GM19035 (cell line): Measurements from ENCODE around the gene TEX26.

Experiments
- ATAC-seq: cut with Tn5 transposase; IDR thresholded peaks from one replicate; pipeline ENCODE4 v1.9.1; 2021; ENCODE audit not compliant: unreplicated experiment

Gene TEX26

DNA sequence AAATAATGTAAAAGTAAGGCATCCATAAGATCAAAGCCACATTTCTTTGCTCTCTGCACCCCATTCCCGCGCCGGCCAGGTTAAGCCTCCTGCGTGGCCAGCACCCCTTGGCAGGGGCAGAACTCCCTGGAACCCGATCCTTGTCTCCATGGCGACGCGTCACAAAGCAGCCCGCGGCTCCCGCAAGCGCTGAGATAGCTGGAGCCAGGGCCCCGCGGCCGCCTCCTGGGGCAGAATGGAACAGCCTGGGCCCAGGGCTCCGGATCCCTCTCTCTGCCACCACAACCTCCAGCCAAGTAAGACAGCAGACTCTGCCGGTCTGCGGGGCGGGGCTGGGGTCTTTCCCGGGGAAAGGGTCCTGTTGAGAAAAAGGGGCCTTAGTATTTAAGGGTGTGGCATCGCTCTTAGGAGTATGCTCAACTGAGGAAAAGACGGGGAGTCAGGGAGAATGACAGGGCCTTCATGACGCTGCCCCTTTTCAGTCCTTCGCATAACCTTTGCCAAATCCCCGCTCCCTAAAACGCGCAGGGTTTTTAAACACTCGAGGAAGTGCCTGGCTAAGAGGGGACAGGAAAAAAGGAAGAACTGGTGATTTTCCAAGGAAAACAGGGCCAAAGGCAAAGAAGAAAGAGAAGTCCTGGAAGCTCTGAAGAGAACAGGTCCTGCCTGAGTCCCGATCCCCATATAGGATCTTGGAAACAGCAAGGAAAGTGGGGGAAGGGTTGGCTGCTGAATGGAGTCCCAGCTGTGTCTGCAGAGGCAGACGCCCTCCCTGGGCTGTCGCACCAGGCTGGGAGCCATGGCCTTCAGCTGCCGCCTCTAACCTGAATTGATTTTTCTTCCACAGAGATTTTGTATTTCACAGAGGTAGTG, at the start of gene TEX26:
Gene TEX26 (plus strand): TSS at position 176 of the 873 bp plus-strand sequence. CDS start 60 bp downstream, at position 236.
- no peak for ATAC-seq

DNA sequence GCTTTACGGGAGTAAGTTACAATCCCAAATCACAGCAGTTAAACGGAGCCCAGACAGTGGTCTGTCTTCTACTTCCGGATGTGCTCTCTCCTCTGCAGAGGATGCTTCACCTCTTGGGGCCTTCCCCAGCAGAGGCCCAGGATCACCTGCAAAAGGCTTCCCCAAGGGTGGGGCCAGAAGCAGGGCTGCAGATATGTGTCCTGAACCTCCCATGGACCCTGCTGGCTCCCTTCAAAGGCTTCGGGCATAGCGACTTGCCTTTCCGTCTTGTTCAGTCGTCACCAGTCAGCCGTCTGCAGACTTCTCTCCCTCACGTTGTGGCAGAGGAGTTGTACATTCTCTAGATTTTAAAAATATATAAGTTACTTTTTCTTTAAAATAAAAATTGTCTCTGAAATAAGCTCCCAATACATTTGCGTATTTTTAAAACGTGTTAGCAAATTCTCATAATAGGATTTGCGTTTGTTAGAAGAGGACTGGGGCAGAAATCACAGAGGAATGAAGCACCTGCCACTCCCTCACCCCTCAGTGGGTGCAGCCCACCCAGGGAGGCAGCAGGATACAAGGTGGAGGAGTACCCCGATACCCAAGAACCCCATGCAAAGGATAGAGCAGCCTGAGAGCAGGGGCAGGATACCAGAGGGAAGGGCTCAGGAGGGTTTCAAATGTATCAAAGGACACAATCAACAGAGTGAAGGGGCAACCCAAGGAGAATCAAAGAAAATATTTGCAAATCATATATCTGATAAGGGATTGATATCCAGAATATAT, 49.3 kb upstream of the TEX26 start:
- ATAC-seq, result no peak

DNA sequence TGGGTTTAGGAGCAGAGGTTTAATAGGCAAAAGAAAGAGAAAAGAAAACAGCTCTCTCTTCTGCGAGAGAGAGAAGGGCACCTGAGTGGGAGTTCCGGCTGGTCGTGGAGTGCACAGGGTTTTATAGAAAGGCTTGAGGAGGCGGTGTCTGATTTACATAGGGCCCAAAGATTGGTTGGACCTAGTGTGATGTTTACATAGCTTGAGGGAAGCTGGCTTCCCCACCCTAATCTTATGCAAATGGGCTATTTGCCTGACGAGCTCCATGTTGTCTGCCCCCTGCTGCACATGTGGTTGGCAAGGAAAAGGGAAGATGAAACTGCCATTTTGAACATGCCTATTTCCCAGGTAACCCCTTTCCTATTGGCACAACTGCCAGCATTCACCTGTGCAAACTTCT, 47.9 kb upstream of the TEX26 start:
- no peak for ATAC-seq

DNA sequence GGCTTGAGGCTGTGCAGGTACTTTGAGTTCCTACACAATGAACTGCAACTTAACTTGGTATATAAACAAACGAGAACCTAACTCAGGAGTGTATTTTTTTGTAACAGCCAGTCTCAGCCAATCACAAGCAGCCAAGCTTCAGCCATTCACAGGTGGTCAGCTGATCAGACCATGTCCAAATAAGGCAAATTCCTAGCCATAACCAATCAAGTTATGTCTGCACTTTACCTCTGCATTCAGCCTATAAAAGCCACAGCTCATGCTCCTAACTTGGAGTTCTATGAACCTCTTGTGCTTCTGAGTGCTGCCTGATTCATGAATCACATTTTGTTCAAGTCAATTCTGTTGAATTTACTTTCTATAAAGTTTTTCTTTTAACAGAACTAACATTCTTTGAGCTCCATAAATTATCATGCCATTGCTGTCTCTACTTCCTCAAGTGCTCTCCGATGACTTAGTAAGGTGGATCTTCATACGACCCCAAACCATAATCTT, 43.2 kb upstream of the TEX26 start:
- no peak for ATAC-seq

DNA sequence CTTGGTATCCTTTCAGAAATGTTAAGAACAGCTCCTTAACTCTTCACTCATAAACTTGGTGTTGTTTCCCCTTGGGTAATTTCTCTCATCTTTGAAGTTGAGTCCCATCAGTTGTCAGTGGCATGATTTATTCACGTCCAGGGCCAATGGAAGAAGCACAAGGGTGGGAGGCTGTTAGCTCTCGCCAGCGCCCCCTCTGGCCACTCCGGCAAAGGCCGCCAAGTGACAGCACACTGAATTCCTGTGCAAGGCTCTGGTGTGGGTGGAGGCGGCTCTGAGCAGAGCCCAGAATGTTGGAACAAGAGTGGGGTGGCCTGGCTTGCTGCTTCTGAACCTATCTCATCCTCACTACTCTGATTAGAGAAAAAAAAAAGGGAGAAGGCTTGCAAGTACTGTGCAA, 39.5 kb upstream of the TEX26 start:
- ATAC-seq, result no peak

DNA sequence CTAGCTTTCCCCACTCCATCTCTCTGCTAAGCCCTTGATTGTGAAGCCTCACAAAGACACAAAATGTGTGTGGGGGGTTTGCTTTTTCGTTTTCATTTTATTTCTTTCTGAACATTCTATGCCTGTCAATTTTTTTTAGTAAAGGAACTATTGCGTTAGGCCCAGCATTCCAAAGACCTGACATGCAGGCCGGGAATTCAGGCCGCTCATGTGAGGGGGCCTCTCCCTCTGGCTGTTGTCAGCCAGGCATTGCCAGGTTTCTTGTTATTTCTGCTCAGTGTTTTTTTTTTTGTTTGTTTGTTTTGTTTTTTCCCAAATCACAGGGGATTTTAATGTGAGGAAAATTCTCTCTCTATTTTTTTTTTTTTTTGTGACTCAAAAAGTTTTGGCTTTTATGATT, 36.7 kb upstream of the TEX26 start:
- ATAC-seq, result no peak

DNA sequence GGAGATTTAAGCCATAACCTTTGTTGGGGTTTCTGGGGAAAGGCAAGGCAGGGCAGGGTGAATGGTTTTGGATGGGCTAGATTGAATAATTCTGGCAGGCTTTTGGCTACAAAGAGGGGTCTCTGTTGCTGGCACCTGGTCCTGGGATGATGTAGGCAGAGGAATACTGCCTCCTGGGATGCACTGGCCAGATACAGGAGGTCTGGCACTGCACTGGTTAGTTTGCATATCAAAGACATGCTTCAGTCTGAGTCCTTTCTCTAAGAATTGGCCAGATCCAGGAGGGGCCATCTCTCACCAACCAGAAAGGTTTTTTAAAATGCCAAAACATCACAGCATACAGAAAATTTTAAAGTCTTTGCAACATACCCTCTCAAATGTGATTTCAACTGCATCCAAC, 34.4 kb upstream of the TEX26 start:
- no peak for ATAC-seq

DNA sequence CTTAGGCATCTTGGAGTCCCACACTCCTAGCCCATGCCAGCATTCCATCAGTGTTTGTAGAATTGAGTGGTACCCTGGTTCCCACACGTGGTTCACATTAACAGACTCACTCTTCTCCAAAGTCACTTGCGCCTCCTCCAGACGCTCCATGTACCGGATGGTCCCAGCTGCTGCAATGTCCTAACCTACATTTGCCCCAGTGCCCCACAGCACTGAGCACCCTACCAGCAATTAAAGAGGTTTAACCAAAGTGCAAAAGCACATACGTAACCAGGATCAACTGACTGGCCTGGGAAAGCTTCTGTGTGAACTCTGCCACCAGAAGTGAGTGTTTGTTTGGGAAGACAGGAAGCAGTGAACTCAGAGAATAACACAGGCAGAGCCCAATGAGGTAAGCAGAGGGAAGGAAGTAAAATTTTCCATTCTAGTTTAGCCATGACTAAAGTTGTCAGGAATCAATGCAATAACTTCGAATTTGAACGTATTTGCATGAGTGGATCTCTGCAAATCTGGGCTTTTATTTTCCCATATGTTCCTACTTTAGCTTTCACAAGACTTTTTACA, 33.7 kb upstream of the TEX26 start:
- no peak for ATAC-seq

DNA sequence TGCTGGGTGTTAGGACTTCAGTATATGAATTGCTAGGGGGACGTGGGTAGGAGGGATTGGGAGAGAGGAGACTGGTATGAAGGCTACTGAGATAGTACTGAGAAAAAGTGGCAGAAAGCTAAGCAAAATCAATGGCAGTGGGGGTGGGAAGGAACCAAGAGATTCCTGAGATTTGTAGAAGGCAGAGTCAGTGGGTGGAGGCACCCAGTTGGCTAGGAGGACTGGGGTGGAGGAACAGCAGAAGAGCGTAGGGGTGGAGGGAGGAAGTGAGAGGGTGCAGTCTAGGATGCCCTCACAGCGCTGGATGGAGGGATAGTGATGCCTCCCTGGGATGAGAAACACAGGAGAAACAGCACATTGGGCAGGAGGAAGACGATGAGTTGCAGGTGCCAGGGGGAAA, 32.0 kb upstream of the TEX26 start:
- no peak for ATAC-seq

DNA sequence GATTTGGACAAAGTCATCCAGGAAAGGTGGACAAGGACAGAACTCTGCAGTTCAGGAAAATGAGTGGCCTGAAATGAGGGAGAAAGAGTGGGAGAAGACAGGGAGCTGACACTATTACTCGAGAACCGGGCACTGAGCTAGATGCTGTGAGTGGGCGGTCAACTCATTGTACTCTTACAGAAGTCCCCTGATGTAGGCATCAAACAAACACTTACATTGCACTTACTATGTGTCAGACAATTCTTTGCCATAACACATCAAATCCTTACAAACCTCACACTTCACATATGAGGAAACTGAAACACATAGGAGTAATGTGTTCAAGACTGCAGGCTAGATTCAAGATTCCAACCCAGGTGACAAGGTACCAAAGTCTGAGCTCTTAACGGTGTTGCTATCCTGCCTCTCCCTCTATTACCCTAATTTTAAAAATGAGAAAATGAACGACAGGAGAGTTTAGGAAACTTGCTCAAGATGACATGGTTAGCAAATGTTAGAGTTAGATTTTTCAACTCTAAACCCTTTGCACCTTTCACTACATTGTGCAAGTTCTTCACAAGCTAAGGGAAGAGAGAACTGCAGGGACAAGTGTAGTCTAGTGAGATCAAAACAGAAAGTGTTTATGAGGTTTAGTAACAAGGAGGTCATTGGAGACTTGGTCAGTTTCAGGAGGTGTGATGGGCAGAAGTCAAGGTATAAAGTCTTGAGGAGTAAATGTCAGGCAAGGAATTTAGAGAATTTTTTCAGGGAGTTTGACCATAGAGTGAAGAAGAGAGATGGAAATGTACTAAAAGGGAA, 31.3 kb upstream of the TEX26 start:
- no peak for ATAC-seq

DNA sequence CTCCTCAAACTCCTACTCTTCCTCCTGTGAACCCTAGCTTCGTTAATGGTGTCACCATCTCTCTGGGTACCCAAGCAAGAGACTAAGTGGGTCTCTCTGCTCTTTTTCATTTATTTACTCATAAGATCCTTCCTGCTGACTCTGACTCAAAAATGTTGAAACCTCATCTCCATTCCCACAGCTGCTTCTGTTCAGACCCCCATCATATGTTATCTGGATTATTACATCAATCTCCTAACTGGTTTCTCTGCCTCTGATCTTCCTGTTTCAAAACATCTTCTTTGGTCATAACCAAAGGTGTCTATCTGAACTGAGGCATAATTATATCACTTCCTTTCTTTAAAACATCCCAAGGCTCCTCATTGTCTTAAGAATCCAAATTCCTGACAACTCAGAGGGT, 28.4 kb upstream of the TEX26 start:
- no peak for ATAC-seq

DNA sequence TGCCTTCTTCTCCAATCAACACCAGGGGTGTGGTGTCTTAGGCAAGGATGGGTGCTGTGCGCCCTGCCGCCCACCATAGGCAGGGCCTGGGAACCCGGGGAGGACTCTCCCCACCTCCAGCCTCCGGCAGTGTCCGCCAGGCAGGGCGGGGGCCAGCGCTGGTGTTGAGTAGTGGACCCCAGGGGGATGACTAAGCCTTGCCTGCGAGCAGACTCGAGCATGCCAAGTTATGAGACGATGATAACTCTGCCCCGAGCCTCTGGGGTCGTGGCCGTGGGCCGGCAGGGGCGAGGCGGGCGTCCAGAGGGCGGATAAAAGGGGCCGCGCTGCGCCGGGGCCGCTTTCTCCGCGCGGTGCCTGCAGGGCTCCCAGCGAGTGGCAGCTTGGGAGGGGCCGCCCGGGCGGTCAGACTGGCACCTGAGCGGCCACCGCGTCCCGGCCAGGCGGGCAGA, 26.5 kb upstream of the TEX26 start, which contains the start of gene MEDAG:
Gene MEDAG (plus strand): TSS at position 340 of the 452 bp plus-strand sequence. CDS start 245 bp downstream, outside the sequence.
- no peak for ATAC-seq

DNA sequence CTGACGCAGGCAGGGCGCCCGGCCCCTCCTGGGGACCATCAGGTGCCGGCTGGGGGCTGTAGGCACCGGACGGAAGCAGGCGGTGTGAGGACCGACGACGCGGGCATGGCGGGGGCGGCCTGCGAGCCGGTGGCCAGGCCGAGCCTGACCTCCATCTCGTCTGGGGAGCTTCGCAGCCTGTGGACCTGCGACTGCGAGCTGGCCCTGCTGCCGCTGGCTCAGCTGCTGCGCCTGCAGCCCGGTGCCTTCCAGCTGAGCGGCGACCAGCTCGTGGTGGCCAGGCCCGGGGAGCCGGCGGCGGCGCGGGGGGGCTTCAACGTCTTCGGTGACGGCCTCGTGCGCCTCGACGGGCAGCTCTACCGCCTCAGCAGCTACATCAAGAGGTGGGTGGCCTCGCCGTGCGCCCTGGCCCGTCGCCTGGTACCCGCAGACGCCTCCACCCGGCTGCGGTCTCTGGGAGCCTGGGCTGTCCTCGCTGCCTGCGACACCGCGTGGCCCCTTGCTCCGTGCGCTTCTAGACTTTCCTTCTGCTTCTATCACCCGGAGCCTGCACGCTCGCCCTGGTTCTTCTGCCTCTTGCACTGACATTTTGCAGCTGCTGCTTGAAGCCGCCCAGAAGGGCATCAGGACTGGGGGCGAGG, 25.9 kb upstream of the TEX26 start:
- no peak for ATAC-seq

DNA sequence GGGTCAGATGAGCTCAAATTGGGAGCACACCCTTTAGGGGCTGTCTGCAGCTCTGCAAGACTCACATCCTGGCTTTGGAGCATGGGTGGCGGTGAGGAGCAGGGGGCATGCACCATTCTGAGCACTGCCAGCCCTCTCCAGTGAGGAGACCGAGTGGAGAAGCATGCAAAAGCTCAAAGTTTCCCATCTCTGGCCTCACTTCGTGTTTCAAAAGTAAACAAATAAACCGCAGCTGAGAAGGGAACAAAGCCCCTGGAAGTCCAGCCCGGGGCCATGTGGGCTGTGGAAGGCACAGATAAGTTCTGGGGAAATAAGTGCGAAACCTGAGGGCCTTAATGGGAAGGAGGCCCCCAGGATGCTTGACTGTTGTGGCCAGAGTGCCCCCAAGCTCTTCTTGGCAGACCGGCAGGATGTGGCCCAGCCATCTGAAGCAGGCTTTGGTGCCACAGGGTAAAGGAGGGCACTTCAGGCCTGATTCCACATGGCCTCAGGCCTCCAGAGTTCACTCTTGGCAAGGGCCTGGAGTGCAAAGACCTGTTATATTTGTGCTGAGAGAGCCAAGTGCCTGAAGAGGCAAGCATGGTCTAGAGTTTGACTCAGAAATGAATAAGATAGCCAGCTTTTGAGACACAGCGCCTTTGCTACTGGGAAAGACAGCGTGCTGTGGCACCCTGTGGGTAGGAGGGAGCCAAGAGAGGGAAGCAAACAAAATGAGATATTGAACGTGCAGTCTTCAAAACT, 25.2 kb upstream of the TEX26 start:
- ATAC-seq, result no peak

DNA sequence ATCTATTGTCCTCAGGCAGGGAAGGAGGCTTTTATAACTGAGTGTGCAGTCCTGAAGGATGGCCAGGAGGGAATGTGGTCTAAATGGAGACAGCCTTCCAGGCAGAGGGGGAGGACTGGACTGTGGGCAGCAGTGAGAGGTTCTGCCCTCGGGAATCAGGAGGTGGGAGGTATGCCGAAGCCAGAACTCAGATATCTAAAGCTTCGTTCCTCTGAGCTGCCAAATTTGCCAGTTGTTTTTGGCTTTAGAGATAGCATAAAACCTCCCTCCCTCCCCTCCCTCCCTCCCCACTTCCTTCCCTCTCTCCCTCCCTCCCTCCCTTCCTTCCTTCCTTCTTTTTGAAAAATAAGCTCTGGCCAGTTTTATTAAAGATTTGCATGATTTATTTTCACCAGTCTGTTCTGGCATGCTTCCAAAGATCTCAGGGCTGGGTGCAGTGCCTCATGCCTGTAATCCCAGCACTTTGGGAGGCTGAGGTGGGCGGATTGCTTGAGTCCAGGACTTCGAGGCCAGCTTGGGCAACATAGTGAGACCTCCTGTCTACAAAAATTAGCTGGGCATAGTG, 24.0 kb upstream of the TEX26 start:
- no peak for ATAC-seq

DNA sequence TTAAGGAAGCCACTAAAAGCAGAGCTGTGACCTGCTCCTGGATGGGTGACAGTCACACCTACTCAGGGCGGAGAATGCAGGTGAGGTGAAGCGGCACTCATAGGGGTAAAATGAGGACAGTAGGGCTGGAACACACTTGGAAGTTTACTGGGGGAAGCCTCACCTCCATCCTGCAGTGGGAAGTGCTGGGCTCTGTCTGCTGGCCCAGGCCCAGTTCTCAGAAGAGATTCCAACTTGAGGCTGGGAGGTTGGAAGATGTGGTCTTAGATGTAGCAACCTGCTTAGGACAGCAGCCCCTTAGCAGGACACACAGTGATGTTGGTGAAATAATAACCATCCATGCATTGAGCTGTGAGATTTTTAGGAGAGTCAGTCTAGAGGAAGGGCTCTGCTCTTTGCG, 21.8 kb upstream of the TEX26 start:
- ATAC-seq, result no peak

DNA sequence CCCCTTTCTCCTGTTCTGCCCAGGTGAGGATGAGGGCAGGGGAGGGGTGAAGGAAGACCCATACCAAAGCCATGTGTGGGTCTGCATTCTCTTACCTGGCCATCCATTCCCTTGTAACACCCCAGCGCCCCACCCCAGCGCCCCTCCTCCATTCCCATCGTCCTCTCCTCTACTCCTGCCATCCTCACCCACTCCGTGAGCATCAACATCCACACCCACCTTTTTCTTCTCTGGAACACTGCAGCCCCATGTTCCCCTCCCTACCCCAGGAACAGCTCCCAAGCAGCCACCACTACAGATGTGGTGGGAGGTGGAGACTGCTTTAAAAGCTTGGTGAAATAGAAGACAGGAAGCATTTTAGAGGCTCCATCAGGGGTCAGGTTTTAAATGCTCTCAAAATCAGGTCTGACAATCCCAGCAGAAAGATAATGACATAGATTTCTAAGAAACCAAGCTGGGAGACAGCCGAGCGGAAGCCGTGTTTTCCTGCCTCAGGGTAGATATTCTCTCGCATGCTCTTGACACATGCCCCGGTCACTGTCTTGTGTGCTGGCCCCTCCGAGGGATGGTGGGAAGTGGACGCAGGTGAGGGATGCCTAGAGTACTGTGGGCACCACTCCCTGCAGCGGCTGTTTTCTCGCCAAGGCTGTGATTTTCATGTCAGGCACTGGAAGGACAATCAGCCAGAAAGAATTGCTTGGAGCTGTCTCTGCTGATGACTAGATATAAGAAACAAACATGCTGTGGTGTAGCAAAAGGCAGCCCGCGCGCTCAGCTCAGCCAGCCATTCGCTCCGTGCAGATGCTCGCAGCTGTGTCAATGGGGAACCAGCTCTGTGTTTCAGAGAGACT, 16.5 kb upstream of the TEX26 start:
- no peak for ATAC-seq

DNA sequence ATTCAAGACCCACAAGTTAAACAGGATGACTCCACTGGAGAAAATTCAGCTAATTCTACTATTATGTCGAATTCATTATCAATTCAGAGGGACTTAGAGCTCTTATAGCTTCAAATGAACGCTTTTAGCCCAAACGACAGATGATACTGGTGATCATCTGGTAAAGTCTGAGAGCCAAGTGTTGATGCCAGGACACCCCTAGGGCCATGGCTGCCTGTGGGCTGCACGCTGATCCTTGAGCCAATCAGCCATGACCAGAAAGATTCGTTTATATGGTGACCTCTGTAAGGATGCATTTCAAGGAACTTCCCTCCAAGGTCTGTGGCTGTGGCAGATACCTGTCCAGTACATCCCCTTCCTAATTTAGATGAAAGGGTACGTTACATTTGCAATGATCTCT, 15.5 kb upstream of the TEX26 start:
- ATAC-seq, result no peak
